T-cell (primary cell): Measurements from ENCODE around the gene FBRSL1. TPM values are rescaled to one million over a fixed set of nuclear protein-coding genes. Genes with fewer than 3 reads are reported as not detected.

Experiments used
- ATAC-seq, 4 experiments: fragments of 200-7000 bp in 3 of 4; fragments of 150-1000 bp in 1 of 4; cut with Tn5 transposase; replicated peaks in 1 of 4; 1 replicate in 3 of 4; 2 replicates in 1 of 4; pipeline ENCODE4 v1.10.0; 2021; ENCODE audit warnings: moderate library complexity in 3 of 4, mild to moderate bottlenecking in 2 of 4, moderate number of reproducible peaks in 1 of 4
- CTCF ChIA-PET, 2 donors: fragments of 300-600 bp; sonication (Branson Sonifier 250); formaldehyde crosslinking; loops; one replicate each; lab custom pipeline; 2022; ENCODE audit warnings: antibody characterized with exemption in 2 of 2; lab: Charles Lee
- POLR2A ChIA-PET, 2 donors: fragments of 300-600 bp; sonication (Branson Sonifier 250); formaldehyde crosslinking; loops; one replicate each; lab custom pipeline; 2022; ENCODE audit warnings: antibody characterized with exemption in 2 of 2; lab: Charles Lee
- DNase-seq, 35 experiments: peaks; one replicate each; pipeline versions ENCODE4 v3.0.0 to v3.0.0-alpha.2; 2013 to 2023
- H3K27ac ChIP-seq: one replicate; pipeline ENCODE4 v1.5.1; 2013; ENCODE audit warnings: low read length
- H3K27me3 ChIP-seq, 2 experiments: replicated peaks in 1 of 2; 1 replicate in 1 of 2; 2 replicates in 1 of 2; pipeline versions ENCODE4 v1.6.1 to v1.7.0; 2013; ENCODE audit warnings: low read length in 1 of 2, mixed read lengths in 1 of 2; ENCODE audit not compliant: control insufficient read depth in 2 of 2, insufficient read depth in 2 of 2; ENCODE audit errors: extremely low read depth in 1 of 2
- H3K36me3 ChIP-seq, 2 donors: 1 replicate in 1 of 2; 2 replicates in 1 of 2; pipeline versions ENCODE4 v1.6.1 to v1.7.0; 2013; ENCODE audit warnings: low read length in 1 of 2; ENCODE audit not compliant: control insufficient read depth in 2 of 2, insufficient read depth in 1 of 2; ENCODE audit errors: extremely low read depth in 1 of 2
- H3K4me1 ChIP-seq, 2 experiments: 1 replicate in 1 of 2; 2 replicates in 1 of 2; pipeline versions ENCODE4 v1.6.1 to v1.7.0; 2013; ENCODE audit warnings: low read length in 2 of 2, mixed read lengths in 1 of 2; ENCODE audit not compliant: insufficient read depth in 2 of 2, control insufficient read depth in 1 of 2; ENCODE audit errors: extremely low read depth in 1 of 2
- H3K4me3 ChIP-seq, 2 donors: 1 replicate in 1 of 2; 2 replicates in 1 of 2; pipeline versions ENCODE4 v1.5.1 to v1.7.0; 2013; ENCODE audit warnings: mild to moderate bottlenecking in 2 of 2, low read length in 1 of 2, moderate library complexity in 1 of 2; ENCODE audit not compliant: control insufficient read depth in 1 of 2; ENCODE audit errors: extremely low read depth in 1 of 2
- H3K9me3 ChIP-seq: 2 replicates; pipeline ENCODE4 v1.7.0; 2013
- H3K27ac Mint-ChIP-seq, 2 donors: one replicate each; pipeline ENCODE4 v1.8.0; 2020 to 2021; ENCODE audit warnings: mild to moderate bottlenecking in 2 of 2, mixed read lengths in 2 of 2
- H3K27me3 Mint-ChIP-seq, 2 donors: one replicate each; pipeline ENCODE4 v1.8.0; 2021 to 2022; ENCODE audit warnings: mixed read lengths in 2 of 2
- H3K36me3 Mint-ChIP-seq: one replicate; pipeline ENCODE4 v1.8.0; 2021; ENCODE audit warnings: mixed read lengths
- H3K4me1 Mint-ChIP-seq, 3 donors: one replicate each; pipeline ENCODE4 v1.8.0; 2020 to 2022; ENCODE audit warnings: mixed read lengths in 3 of 3, mild to moderate bottlenecking in 1 of 3
- H3K4me3 Mint-ChIP-seq, 3 donors: one replicate each; pipeline ENCODE4 v1.8.0; 2020 to 2022; ENCODE audit warnings: mild to moderate bottlenecking in 3 of 3, mixed read lengths in 3 of 3, moderate library complexity in 3 of 3
- H3K9me3 Mint-ChIP-seq, 3 donors: one replicate each; pipeline ENCODE4 v1.8.0; 2020 to 2022; ENCODE audit warnings: mixed read lengths in 3 of 3
- WGBS: methylation state at CpG from one replicate; pipeline ENCODE4 v1.1.5; 2013; ENCODE audit warnings: missing lambda C conversion rate; ENCODE audit not compliant: insufficient coverage; 5-methylcytosine and 5-hydroxymethylcytosine counted together
- total RNA-seq, 35 experiments: library from RNA in 6 of 35; stranded (reverse) in 6 of 35; fragments of 120-200 nt in 1 of 35; gene quantifications; one replicate each; pipeline versions ENCODE4 v1.2.1 to v1.2.4 and lab custom pipeline; 2013 to 2026

FBRSL1 gene
- total RNA-seq, 5 donors from 2014 or later (not counting 1 experiment from before 2014, with no cell fraction given) = 82.1 to 114 (median 99.3) TPM

DNA sequence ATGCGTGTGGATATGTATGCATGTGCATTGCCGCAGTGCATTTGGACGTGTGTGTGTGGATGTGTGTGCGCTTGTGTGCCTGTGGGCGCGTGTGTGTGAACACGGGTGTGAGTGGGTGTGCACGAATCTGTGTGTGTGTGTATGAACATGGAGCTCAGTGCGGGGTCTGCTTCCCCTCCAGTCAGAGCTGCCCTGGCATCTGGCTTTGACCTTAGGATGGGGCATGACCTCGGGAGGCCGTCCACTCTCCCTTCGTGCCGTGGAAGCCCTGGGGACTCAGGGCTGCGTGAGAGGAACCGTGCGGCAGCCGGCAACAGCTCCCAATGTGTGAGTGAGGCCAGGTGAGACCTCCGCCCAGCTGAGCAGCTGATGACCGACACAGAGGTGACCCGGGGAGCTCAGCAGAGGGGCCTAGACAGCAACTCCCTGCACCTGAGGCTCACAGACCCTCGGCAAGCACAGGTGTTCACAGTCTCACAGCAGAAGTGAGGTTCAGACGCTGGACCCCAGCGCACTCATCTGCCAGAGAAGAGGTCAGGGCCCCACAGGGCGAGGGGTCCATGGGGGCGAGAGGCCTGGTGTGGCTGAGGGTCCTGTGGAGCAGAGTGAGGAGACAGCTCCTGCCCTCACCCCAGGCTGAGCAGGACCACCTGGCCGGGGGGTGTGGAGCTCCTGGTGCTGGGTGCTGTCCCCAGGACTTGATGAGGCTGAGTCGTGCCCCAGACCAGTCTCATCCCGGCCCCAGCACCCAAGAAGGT lies 33.6 kb upstream of the FBRSL1 start:
- POLR2A ChIA-PET = no interaction called here

DNA sequence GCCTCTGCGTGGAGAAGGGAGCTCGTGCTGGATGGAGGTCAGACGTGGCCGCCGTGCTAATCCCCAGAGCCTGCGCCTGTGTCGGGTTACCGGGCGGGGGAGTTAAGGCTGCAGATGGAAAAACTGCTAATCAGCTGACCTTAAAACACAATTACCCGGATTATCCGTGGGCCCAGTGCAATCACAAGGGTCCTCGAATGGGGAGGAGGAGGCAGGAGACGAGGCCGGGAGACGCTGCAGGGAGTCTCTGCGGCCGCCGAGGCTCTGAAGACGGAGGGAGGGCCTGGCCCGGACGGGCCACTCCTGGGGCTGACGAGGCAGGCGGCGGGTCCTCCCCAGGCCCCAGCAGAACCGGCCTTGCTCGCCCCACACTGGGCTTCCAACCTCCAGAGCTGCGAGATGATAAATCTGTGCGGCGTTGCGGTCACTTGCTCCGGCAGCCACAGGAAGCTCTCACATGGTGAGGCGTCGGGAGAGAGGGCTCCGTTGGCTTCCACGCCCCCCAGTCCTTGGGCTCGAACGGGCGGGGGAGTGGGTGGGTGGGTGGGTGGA lies 32.9 kb upstream of the FBRSL1 start:
- Histone ChIP-seq H3K27me3 (peaks cover 0 to 36% of the 10 kb centered on the region in 2 experiments), H3K4me3 (no peak overlapping the region), H3K9me3 (no peaks in the 10 kb centered on the region), H3K27ac (no peak overlapping the region), H3K36me3 (no peaks in the 10 kb centered on the region), H3K4me1 (peaks cover 2 to 29% of the 10 kb centered on the region in 2 experiments)
- ChIA-PET POLR2A (no interaction called here), CTCF (no interaction called here)
- 90% methylated on average over 22 of the region's 38 CpGs for WGBS
- DNase-seq = no peak
- Mint-ChIP-seq H3K4me1 (peaks cover 10 to 19% (median 16%) of the 10 kb centered on the region in 3 donors), H3K9me3 (no peaks in the 10 kb centered on the region), H3K4me3 (no peak overlapping the region), H3K36me3 (no peaks in the 10 kb centered on the region), H3K27me3 (peaks cover 0 to 7% of the 10 kb centered on the region in 2 donors), H3K27ac (no peak overlapping the region)
- ATAC-seq = no peak

More for the DNA sequence above, 33.6 kb upstream of the FBRSL1 start:
- 91% methylated on average over 24 of the region's 28 CpGs for WGBS
- H3K36me3 ChIP-seq = no peaks in the 10 kb centered on the region
- H3K27ac Mint-ChIP-seq = no peak overlapping the region
- no peaks in the 10 kb centered on the region for H3K36me3 Mint-ChIP-seq
- H3K4me3 ChIP-seq = no peak overlapping the region
- H3K9me3 Mint-ChIP-seq = no peaks in the 10 kb centered on the region
- no peak overlapping the region for H3K27ac ChIP-seq
- H3K9me3 ChIP-seq = no peaks in the 10 kb centered on the region
- DNase-seq (no peak), ATAC-seq (no peak)
- H3K27me3 Mint-ChIP-seq = peaks cover 0 to 7% of the 10 kb centered on the region in 2 donors
- peaks cover 0 to 38% of the 10 kb centered on the region in 2 experiments for H3K27me3 ChIP-seq
- H3K4me1 Mint-ChIP-seq = peaks cover 10 to 19% (median 19%) of the 10 kb centered on the region in 3 donors
- peaks cover 2 to 31% of the 10 kb centered on the region in 2 experiments for H3K4me1 ChIP-seq
- H3K4me3 Mint-ChIP-seq = no peak overlapping the region
- CTCF ChIA-PET = no interaction called here

DNA sequence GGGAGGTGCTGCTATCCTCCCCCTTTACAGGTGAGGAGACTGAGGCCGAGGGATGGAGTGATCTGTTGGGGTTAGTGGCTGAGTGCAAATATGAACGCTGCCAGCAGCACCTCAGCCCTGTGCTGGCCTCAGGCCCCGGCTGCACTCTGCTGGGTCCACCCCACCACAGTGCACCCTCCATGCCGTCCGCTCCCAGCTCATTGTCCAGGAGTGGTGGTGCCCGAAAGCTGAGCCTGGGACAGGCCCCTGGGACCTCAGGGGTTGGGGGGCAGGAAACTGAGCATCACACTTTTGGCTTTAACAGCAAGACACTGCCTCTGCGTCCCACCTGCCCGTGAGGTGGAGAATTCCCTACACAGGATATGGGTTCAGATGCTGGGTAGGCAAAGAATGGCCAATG lies 31.5 kb upstream of the FBRSL1 start:
- WGBS = 97% methylated on average over 5 of the region's 8 CpGs
- Histone ChIP-seq H3K36me3 (no peaks in the 10 kb centered on the region), H3K27ac (no peak overlapping the region), H3K4me3 (no peak overlapping the region), H3K9me3 (no peaks in the 10 kb centered on the region), H3K27me3 (peaks cover 0 to 34% of the 10 kb centered on the region in 2 experiments), H3K4me1 (peaks cover 2 to 33% of the 10 kb centered on the region in 2 experiments)
- CTCF ChIA-PET = no interaction called here
- Mint-ChIP-seq H3K4me1 (peaks cover 10 to 23% (median 16%) of the 10 kb centered on the region in 3 donors), H3K27ac (no peak overlapping the region), H3K27me3 (no peaks in the 10 kb centered on the region), H3K9me3 (no peaks in the 10 kb centered on the region), H3K36me3 (no peaks in the 10 kb centered on the region), H3K4me3 (no peak overlapping the region)
- POLR2A ChIA-PET = interaction anchor here in 1 of 2 donors (0.6 kb wide), 1 partner anchor 9 kb away, joined by 3 read pairs; no protein-coding TSS in a partner anchor
- DNase-seq = no peak
- no peak for ATAC-seq

DNA sequence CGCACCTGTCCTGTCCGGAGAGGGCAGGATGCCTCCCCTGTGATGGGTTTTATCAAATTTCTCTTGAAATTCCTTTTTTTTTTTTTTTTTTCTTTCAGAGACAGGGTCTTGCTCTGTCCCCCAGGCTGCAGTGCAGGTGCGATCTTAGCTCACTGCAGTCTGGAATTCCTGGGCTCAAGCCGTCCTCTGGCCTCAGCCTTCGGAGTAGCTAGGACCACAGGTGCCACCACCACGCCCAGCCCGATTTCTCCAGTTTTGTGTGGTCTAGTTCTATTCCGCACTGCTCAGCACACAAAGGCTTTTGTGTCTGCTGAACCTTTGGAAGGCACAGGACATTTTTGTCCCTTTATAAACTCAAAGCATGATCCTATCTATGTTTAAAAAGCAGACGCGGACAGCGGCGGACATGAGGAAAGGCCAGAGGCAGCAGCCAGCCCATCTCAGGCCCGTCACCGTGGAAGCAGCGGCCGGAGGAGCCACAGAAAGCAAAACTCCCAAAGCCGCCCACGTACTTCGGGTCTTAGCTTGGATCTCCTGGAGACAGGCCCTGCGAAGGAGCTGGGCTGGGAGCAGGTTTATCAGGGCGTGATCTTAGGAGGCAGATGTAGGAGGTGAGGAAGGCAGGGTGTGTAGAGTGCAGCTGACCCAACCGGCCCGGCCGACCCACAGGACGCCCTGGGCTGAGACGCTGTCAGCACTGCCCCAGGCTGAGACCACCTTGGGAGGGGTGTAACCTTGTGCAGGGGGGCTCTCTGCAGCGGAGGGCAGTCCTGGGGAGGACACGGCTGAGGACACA lies 30.9 kb upstream of the FBRSL1 start:
- Histone ChIP-seq H3K4me1 (peaks cover 2 to 27% of the 10 kb centered on the region in 2 experiments), H3K4me3 (no peak overlapping the region), H3K36me3 (no peaks in the 10 kb centered on the region), H3K27ac (no peak overlapping the region), H3K27me3 (peaks cover 0 to 31% of the 10 kb centered on the region in 2 experiments), H3K9me3 (no peaks in the 10 kb centered on the region)
- Mint-ChIP-seq H3K4me1 (peaks cover 10 to 23% (median 16%) of the 10 kb centered on the region in 3 donors), H3K27ac (no peak overlapping the region), H3K36me3 (no peaks in the 10 kb centered on the region), H3K9me3 (no peaks in the 10 kb centered on the region), H3K27me3 (no peaks in the 10 kb centered on the region), H3K4me3 (no peak overlapping the region)
- DNase-seq (no peak), ATAC-seq (no peak)
- WGBS = 95% methylated on average over 26 of the region's 28 CpGs
- ChIA-PET POLR2A (interaction anchor here in 1 of 2 donors (0.6 kb wide), 1 partner anchor 18 kb away, joined by 3 read pairs; no protein-coding TSS in a partner anchor), CTCF (interaction anchor here in 1 of 2 donors (0.6 kb wide), 1 partner anchor 18 kb away, joined by 3 read pairs; no protein-coding TSS in a partner anchor)

DNA sequence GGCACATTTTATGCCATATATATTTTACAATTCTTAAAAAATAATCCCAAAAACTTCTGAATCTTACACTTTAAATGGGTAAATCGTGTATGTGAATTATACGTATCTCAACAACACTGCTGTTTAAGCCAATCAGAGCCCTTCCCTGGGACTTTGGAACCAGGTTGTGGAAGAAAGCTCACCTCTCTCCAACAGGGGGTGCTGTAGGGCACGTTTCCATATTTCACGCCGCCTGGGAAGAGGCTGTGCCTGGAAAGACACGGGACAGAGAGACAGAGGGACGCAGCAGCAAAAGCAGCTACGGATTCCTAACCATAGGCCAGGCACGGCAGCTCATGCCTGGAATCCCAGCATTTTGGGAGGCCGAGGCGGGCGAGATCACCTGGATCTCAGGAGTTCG lies 29.4 kb upstream of the FBRSL1 start:
- H3K4me1 Mint-ChIP-seq = peaks cover 11 to 16% (median 16%) of the 10 kb centered on the region in 3 donors
- CTCF ChIA-PET = no interaction called here
- 97% methylated on average over 8 of the region's 13 CpGs for WGBS
- no peaks in the 10 kb centered on the region for H3K36me3 Mint-ChIP-seq
- H3K9me3 ChIP-seq = no peaks in the 10 kb centered on the region
- DNase-seq (no peak), ATAC-seq (no peak)
- no peaks in the 10 kb centered on the region for H3K27me3 Mint-ChIP-seq
- no peak overlapping the region for H3K27ac ChIP-seq
- H3K9me3 Mint-ChIP-seq = no peaks in the 10 kb centered on the region
- H3K27ac Mint-ChIP-seq = no peak overlapping the region
- no peaks in the 10 kb centered on the region for H3K36me3 ChIP-seq
- POLR2A ChIA-PET = no interaction called here
- peaks cover 5 to 26% of the 10 kb centered on the region in 2 experiments for H3K4me1 ChIP-seq
- H3K4me3 Mint-ChIP-seq = no peak overlapping the region
- H3K4me3 ChIP-seq = no peak overlapping the region
- H3K27me3 ChIP-seq = peaks cover 0 to 41% of the 10 kb centered on the region in 2 experiments

DNA sequence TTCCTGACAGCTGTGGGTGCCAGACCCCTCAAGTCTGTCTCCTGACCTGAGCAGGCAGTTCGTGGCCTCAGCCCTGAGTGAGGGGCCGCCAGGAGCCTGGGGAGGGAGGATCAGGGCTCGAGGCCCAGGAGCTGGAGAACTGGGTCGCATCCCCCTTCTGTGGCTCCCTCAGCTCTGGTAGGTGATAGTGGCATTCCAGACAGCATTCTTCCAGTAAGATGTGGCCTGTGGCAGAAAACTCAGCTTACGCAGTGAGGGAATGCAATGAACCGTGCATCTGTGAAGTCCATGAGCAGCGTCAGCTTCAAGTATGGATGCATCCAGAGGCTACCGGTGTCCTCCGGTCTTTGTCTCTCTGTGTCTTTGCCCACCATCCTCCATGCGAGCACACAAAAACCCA lies 28.4 kb upstream of the FBRSL1 start:
- Mint-ChIP-seq H3K27ac (no peak overlapping the region), H3K9me3 (no peaks in the 10 kb centered on the region), H3K36me3 (no peaks in the 10 kb centered on the region), H3K4me3 (no peak overlapping the region), H3K4me1 (peaks cover 10 to 15% (median 11%) of the 10 kb centered on the region in 3 donors), H3K27me3 (no peaks in the 10 kb centered on the region)
- Histone ChIP-seq H3K4me1 (peaks cover 7 to 33% of the 10 kb centered on the region in 2 experiments), H3K27ac (no peak overlapping the region), H3K27me3 (peaks cover 0 to 47% of the 10 kb centered on the region in 2 experiments), H3K4me3 (no peak overlapping the region), H3K36me3 (no peaks in the 10 kb centered on the region), H3K9me3 (no peaks in the 10 kb centered on the region)
- POLR2A ChIA-PET = no interaction called here
- CTCF ChIA-PET = interaction anchor here in 1 of 2 donors (0.6 kb wide), 1 partner anchor 8 kb away, joined by 5 read pairs; no protein-coding TSS in a partner anchor
- WGBS = 100% methylated on average over 3 of the region's 10 CpGs
- no peak for DNase-seq
- no peak for ATAC-seq
